Naive B cell (primary cell): ENCODE measurements around the gene ALK. TPM values are rescaled to one million over a fixed set of nuclear protein-coding genes. Genes with fewer than 3 reads are reported as not detected.
A peak's percentile ranks its signal among the peaks of the same experiment; 100 is the strongest.

Source experiments
- ATAC-seq, 2 donors: fragments of 150-1000 bp; cut with Tn5 transposase; 2 replicates each; pipeline ENCODE4 v1.10.0; 2021; ENCODE audit warnings: low read depth in 2 of 2, mild to moderate bottlenecking in 2 of 2, moderate library complexity in 2 of 2
- DNase-seq: peaks from one replicate; pipeline ENCODE4 v3.0.0; 2022
- H3K27ac Mint-ChIP-seq, 6 donors: one replicate each; pipeline ENCODE4 v1.8.0; 2020 to 2022; ENCODE audit warnings: mild to moderate bottlenecking in 6 of 6, mixed read lengths in 6 of 6, moderate library complexity in 5 of 6, inconsistent platforms in 2 of 6
- H3K27me3 Mint-ChIP-seq, 3 donors: one replicate each; pipeline ENCODE4 v1.8.0; 2021 to 2022; ENCODE audit warnings: mixed read lengths in 3 of 3, mild to moderate bottlenecking in 1 of 3
- H3K36me3 Mint-ChIP-seq, 2 donors: one replicate each; pipeline ENCODE4 v1.8.0; 2020 to 2022; ENCODE audit warnings: mixed read lengths in 2 of 2, inconsistent platforms in 1 of 2, mild to moderate bottlenecking in 1 of 2
- H3K4me1 Mint-ChIP-seq, 3 donors: one replicate each; pipeline ENCODE4 v1.8.0; 2020 to 2022; ENCODE audit warnings: mixed read lengths in 3 of 3, inconsistent platforms in 1 of 3, mild to moderate bottlenecking in 1 of 3, moderate library complexity in 1 of 3
- H3K4me3 Mint-ChIP-seq, 8 donors: one replicate each; pipeline ENCODE4 v1.8.0; 2020 to 2022; ENCODE audit warnings: mild to moderate bottlenecking in 8 of 8, mixed read lengths in 8 of 8, moderate library complexity in 8 of 8, inconsistent platforms in 2 of 8
- H3K9me3 Mint-ChIP-seq, 7 donors: one replicate each; pipeline ENCODE4 v1.8.0; 2020 to 2022; ENCODE audit warnings: mixed read lengths in 7 of 7, mild to moderate bottlenecking in 5 of 7, inconsistent platforms in 2 of 7, moderate library complexity in 1 of 7
- polyA plus RNA-seq, 6 donors: library from polyadenylated mRNA; unstranded; fragments of 300-500 nt; fragmentation: Illumina TruSeq; gene quantifications; one replicate each; pipeline ENCODE4 v1.2.3, GENCODE V29; 2021; ENCODE audit warnings: low read depth in 6 of 6

ALK gene
- polyA plus RNA-seq, 6 donors from 2014 or later, result not detected

- DNase-seq (no peak), ATAC-seq (no peak)
- Mint-ChIP-seq H3K4me1 (peaks cover 0 to under 1% (median 0%) of the 10 kb centered on the region in 3 donors), H3K27ac (no peak overlapping the region), H3K9me3 (peaks cover 0 to 6% (median 0%) of the 10 kb centered on the region in 7 donors), H3K36me3 (no peaks in the 10 kb centered on the region), H3K27me3 (peaks cover 17 to 29% (median 28%) of the 10 kb centered on the region in 3 donors), H3K4me3 (no peak overlapping the region)
These were observed 597.4 kb downstream of the ALK start for GRCh38 chr2:29323961-29324360.

- ATAC-seq (no peak), DNase-seq (no peak)
- H3K4me3 Mint-ChIP-seq, result no peak overlapping the region
- peaks cover 17 to 31% (median 30%) of the 10 kb centered on the region in 3 donors for H3K27me3 Mint-ChIP-seq
- peaks cover 0 to 6% (median 0%) of the 10 kb centered on the region in 7 donors for H3K9me3 Mint-ChIP-seq
- peak overlapping the region in 1 of 6 donors; percentile 1 for H3K27ac Mint-ChIP-seq
- H3K36me3 Mint-ChIP-seq, result no peaks in the 10 kb centered on the region
- H3K4me1 Mint-ChIP-seq, result peaks cover 0 to 3% (median under 1%) of the 10 kb centered on the region in 3 donors
These were observed 598.1 kb downstream of the ALK start for GRCh38 chr2:29323301-29323700.

DNA sequence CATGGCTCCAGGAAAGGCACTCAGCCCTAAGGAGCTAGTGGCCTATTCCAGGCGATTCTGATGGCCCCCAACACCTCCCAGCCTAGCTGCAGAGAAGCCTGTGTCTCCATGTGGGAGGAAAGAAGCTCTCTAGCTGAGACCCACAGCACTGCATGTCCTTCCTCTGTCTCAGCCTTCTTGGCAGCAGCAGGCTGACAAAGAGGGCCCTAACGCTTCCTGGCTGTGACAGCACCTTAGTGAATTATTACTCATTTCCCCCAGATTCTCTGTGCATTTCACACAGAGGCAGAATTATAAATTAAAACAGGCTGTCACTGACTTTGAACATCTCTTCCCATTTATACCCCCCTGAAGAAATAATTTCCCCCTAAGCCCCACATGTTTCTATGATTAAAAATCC lies 599.4 kb downstream of the ALK start:
- Mint-ChIP-seq H3K36me3 (no peaks in the 10 kb centered on the region), H3K27ac (no peak overlapping the region), H3K9me3 (peaks cover 0 to 6% (median 0%) of the 10 kb centered on the region in 7 donors), H3K27me3 (peaks cover 17 to 31% (median 30%) of the 10 kb centered on the region in 3 donors), H3K4me3 (no peak overlapping the region), H3K4me1 (peaks cover 0 to 15% (median 11%) of the 10 kb centered on the region in 3 donors)
- no peak for DNase-seq
- ATAC-seq, result no peak

DNA sequence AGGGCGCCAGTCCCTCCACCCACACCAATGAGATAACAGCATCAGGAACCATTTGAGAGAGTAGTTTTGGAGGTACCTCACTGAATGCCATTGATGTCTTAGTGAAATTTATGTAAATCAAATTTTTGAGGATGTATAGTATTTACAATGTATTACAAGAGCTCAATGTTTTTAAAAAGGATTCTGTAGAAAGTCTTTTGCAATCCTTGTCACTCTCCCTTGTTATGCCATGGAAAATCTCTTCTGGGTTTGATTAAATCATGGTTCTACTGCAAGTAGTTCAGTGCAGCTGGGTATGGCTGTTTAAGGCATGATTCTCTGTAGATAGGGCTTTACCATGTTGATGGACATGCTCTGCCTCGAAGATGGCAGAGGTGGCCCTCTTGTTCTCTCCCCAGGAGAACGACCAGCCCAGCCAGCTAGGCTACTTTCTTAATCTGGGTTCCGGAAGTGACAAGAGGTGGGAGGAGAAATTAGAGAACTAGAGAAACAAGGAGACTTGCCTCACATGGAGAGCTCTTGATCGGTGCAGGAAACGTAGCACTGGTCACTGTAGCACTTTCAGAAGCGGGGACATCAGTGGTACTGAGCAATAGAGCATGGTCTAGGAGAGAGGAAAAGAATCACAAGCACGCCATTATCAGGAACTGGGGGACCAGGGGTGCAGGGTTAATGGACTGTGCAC lies 603.4 kb downstream of the ALK start:
- Mint-ChIP-seq H3K27ac (peak overlapping the region in 1 of 6 donors; percentile 84), H3K9me3 (peaks cover 0 to 6% (median 0%) of the 10 kb centered on the region in 7 donors), H3K36me3 (no peaks in the 10 kb centered on the region), H3K4me3 (no peak overlapping the region), H3K4me1 (peaks cover 10 to 37% (median 18%) of the 10 kb centered on the region in 3 donors), H3K27me3 (peaks cover 17 to 25% (median 21%) of the 10 kb centered on the region in 3 donors)
- ATAC-seq, result no peak
- no peak for DNase-seq

DNA sequence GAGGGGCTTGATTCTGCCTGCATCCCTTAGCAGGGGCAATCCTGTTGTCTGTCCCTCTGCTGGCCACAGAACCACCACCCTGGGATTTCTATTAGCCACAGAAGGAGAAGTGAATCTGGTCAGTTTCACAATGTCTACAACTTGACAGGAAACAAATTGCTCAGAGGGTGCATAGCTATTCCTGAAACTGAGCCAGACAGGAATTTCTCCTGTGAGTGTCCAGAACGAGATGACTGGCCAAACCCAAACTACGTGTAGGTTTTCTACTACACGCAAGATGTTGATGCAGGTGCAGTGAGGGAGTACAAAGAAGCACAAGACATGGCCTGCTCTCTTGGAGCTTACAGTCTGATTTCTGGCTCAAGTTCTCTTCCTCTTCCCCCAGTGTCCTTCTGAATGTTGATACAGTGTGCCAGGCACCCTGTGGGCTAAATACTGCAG lies 604.3 kb downstream of the ALK start:
- H3K27me3 Mint-ChIP-seq, result peaks cover 15 to 25% (median 21%) of the 10 kb centered on the region in 3 donors
- peaks cover 0 to 6% (median 0%) of the 10 kb centered on the region in 7 donors for H3K9me3 Mint-ChIP-seq
- peaks cover 10 to 37% (median 18%) of the 10 kb centered on the region in 3 donors for H3K4me1 Mint-ChIP-seq
- no peak overlapping the region for H3K4me3 Mint-ChIP-seq
- DNase-seq (no peak), ATAC-seq (no peak)
- no peaks in the 10 kb centered on the region for H3K36me3 Mint-ChIP-seq
- peak overlapping the region in 1 of 6 donors; percentile 27 for H3K27ac Mint-ChIP-seq

DNA sequence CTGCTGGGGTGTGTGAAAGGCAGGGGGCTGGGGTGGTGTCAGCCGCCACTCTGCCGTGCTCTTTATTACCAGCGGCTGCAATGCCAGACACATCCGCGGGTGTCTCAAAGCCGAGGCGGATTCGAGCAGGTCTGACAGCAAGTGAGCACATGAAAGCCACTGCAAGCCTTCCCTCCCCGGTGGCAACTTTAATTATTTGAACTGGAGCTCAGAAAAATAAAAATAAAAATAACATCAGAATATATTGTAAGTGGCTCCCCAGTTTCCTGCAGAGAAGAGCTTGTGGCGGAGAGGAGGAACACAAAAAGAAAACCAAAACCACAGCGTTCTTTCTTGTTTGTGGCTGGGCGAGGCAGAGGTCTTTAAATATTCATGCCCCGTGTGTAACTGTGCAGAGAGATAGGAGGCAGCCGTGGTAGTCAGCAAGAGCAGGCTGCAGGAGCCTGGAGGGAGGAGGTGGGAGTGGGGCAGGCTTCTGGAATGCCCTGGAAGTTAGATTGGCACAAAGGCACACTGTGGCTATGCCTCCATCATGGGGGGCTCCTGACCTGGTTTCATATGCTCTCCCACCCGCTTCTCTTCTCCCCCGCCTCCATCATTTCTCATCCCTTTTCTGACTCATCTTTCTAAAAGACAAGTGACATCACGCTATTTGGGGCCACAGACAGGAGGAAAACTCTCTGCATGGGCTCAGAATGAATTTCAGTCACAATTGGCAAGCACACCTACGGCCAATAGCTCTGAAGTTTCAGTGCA lies 606.4 kb downstream of the ALK start:
- ATAC-seq (peak; percentile 67 to 73), DNase-seq (no peak)
- no peaks in the 10 kb centered on the region for H3K36me3 Mint-ChIP-seq
- H3K9me3 Mint-ChIP-seq, result no peaks in the 10 kb centered on the region
- H3K27ac Mint-ChIP-seq, result peak overlapping the region in 3 of 6 donors; percentile 26 to 80 (median 63)
- H3K27me3 Mint-ChIP-seq, result peaks cover 4 to 18% (median 12%) of the 10 kb centered on the region in 3 donors
- H3K4me1 Mint-ChIP-seq, result peaks cover 10 to 37% (median 18%) of the 10 kb centered on the region in 3 donors
- peak overlapping the region; percentile 34 to 93 (median 84) for H3K4me3 Mint-ChIP-seq

DNA sequence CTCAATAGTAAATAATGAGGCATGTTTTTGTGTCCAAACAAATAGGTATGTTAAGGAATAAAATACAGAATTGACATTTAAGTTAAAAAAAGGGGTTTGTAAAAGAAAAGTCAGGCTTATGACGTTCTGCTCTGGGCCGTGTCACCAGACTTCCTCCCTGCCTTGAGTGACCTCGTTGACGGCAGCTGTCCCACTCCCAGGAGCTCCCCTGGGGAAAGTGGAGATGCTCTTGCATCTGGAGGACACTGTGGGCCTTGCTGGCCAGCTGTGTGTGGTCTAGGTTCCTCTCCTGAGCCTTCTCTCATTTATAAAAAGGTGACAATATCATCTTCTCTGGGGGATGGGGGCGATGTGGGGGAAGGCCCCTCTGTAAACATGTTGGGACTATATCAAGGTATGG lies 609.9 kb downstream of the ALK start:
- peaks cover 5 to 10% (median 8%) of the 10 kb centered on the region in 3 donors for H3K27me3 Mint-ChIP-seq
- H3K9me3 Mint-ChIP-seq, result no peaks in the 10 kb centered on the region
- H3K4me3 Mint-ChIP-seq, result peak overlapping the region in 1 of 8 donors; percentile 36
- H3K27ac Mint-ChIP-seq, result no peak overlapping the region
- H3K36me3 Mint-ChIP-seq, result no peaks in the 10 kb centered on the region
- ATAC-seq (no peak), DNase-seq (no peak)
- peaks cover 7 to 18% (median 10%) of the 10 kb centered on the region in 3 donors for H3K4me1 Mint-ChIP-seq

GRCh38 chr2:29310650-29311348 lies 610.6 kb downstream of the ALK start:
- Mint-ChIP-seq H3K4me3 (no peak overlapping the region), H3K9me3 (no peaks in the 10 kb centered on the region), H3K27me3 (peaks cover 5 to 14% (median 8%) of the 10 kb centered on the region in 3 donors), H3K36me3 (no peaks in the 10 kb centered on the region), H3K27ac (no peak overlapping the region), H3K4me1 (peaks cover 7 to 17% (median 10%) of the 10 kb centered on the region in 3 donors)
- DNase-seq (no peak), ATAC-seq (no peak)

- ATAC-seq, result peak; percentile 39 to 62
These were observed 612.0 kb downstream of the ALK start for GRCh38 chr2:29309090-29310029.

DNA sequence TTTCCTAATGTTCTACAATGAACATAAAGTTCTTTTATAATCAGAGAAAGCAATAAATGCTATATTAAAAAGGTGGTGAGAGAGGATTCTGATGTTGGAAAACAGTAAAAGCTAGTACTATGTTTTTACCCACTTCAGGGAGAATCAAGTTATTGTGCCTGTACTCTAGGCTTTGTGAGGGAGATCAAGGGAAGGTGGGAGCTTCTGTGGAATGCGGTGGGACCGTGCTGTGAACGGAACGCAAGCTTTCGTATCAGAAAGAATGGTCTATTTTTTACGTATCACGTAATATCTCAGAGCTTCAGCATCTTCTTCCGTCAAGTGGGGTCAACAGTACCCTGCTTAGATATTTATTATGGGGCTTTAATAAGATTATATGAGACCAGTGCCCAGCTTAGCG lies 613.0 kb downstream of the ALK start:
- no peaks in the 10 kb centered on the region for H3K36me3 Mint-ChIP-seq
- peaks cover 5 to 14% (median 9%) of the 10 kb centered on the region in 3 donors for H3K27me3 Mint-ChIP-seq
- no peaks in the 10 kb centered on the region for H3K9me3 Mint-ChIP-seq

More at GRCh38 chr2:29309090-29310029, 612.0 kb downstream of the ALK start:
- peaks cover 5 to 14% (median 6%) of the 10 kb centered on the region in 3 donors for H3K27me3 Mint-ChIP-seq
- no peaks in the 10 kb centered on the region for H3K9me3 Mint-ChIP-seq
- H3K4me1 Mint-ChIP-seq, result peaks cover 0 to 3% (median 2%) of the 10 kb centered on the region in 3 donors
- DNase-seq, result peak; percentile 5
- no peak overlapping the region for H3K4me3 Mint-ChIP-seq
- H3K36me3 Mint-ChIP-seq, result no peaks in the 10 kb centered on the region
- H3K27ac Mint-ChIP-seq, result no peak overlapping the region

DNA sequence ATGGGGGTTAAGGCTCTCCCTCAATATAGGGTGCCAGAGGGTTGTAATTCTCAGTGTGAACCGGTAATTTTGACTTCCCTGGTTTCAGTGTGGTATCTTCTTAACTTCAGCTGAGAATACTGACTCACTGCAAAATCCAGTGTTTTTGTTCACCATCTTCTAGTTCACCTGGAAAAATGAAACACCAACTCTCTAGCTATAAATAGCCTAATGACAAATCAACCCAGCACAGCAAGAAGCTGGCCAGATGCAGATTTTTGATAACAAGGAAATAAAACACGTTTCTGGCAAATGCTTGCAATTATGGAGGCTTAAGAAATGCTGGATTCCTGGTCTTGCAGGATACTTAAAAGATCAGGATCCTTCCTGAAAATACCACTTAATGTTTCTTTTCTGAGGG lies 613.9 kb downstream of the ALK start:
- H3K9me3 Mint-ChIP-seq, result no peaks in the 10 kb centered on the region
- H3K36me3 Mint-ChIP-seq, result no peaks in the 10 kb centered on the region
- H3K27me3 Mint-ChIP-seq, result peaks cover 5 to 19% (median 17%) of the 10 kb centered on the region in 3 donors
- DNase-seq (no peak), ATAC-seq (no peak)
- no peak overlapping the region for H3K27ac Mint-ChIP-seq
- no peaks in the 10 kb centered on the region for H3K4me1 Mint-ChIP-seq
- H3K4me3 Mint-ChIP-seq, result no peak overlapping the region

More for the DNA sequence above, 613.0 kb downstream of the ALK start:
- DNase-seq (no peak), ATAC-seq (no peak)
- H3K4me1 Mint-ChIP-seq, result no peaks in the 10 kb centered on the region
- no peak overlapping the region for H3K27ac Mint-ChIP-seq
- H3K4me3 Mint-ChIP-seq, result no peak overlapping the region

- Mint-ChIP-seq H3K36me3 (no peaks in the 10 kb centered on the region), H3K27ac (no peak overlapping the region), H3K27me3 (peaks cover 14 to 29% (median 22%) of the 10 kb centered on the region in 3 donors), H3K4me3 (no peak overlapping the region), H3K9me3 (peaks cover 0 to 3% (median 0%) of the 10 kb centered on the region in 7 donors), H3K4me1 (no peaks in the 10 kb centered on the region)
- no peak for ATAC-seq
- DNase-seq, result no peak
These were observed 615.6 kb downstream of the ALK start for GRCh38 chr2:29305762-29306161.
